Hair follicular keratinocyte (primary cell): ENCODE measurements around the gene PMS2. TPM values are rescaled to one million over a fixed set of nuclear protein-coding genes. Genes with fewer than 3 reads are reported as not detected.

Experiments used
- total RNA-seq: library from RNA; depleted of rRNA; stranded (reverse); fragments of >200 nt; gene quantifications from 2 replicates; pipeline ENCODE4 v1.2.3, GENCODE V29; 2015

Gene PMS2
- 14.7 and 17.9 TPM in 2 replicates for total RNA-seq

GRCh38 chr7:6008668-6009611 lies at the start of gene PMS2, which contains the start of gene AIMP2:
TSS of gene PMS2 (minus strand) at chr7:6009049. CDS start at chr7:6009019, 30 bp downstream.
TSS of gene AIMP2 (plus strand) at chr7:6009272. CDS start at chr7:6009364, 92 bp downstream.

GRCh38 chr7:6030988-6031387 lies 22.1 kb upstream of the PMS2 start, which contains the start of gene ANKRD61:
TSS of gene ANKRD61 (plus strand) at chr7:6031376. CDS start at chr7:6031376, 0 bp downstream.

GRCh38 chr7:5970347-5970911 lies 38.4 kb downstream of the PMS2 start, which contains the start of gene RSPH10B:
TSS of gene RSPH10B (minus strand) at chr7:5970689. CDS start at chr7:5967116, 3,573 bp downstream.

Other genes with a start within 250 kb of the PMS2 start
- gene RNF216, start 227.4 kb downstream of the PMS2 start, total RNA-seq = 14.2 and 19.8 TPM in 2 replicates
- not detected in 2 replicates for gene OCM, start 128.3 kb downstream of the PMS2 start, total RNA-seq
- 63.3 and 78.8 TPM in 2 replicates for gene CCZ1, start 110.3 kb downstream of the PMS2 start, total RNA-seq
- gene RSPH10B, start 38.4 kb downstream of the PMS2 start, total RNA-seq = 0.19 and 0.62 TPM in 2 replicates
- 69.0 and 102 TPM in 2 replicates for gene AIMP2, start 223 bp upstream of the PMS2 start, total RNA-seq
- gene ANKRD61, start 22.3 kb upstream of the PMS2 start, total RNA-seq = not detected in 2 replicates
- 126 and 154 TPM in 2 replicates for gene EIF2AK1, start 50.1 kb upstream of the PMS2 start, total RNA-seq
- gene USP42, start 95.9 kb upstream of the PMS2 start, total RNA-seq = 4.4 and 4.5 TPM in 2 replicates